Stimulated activated CD4-positive, alpha-beta T cell treated with anti-CD3 and anti-CD28 coated beads, Interleukin-4, amount 100 ng/mL, for 24 hours (primary cell): Measurements from ENCODE around the gene DCAF4.
"Not testable (repeated sequence)": the region's sequence is repeated elsewhere in the genome, so short reads cannot be mapped to it uniquely, and the experiment has no call there.

Experiments
- DNase-seq: peaks from one replicate; pipeline ENCODE4 v3.0.0-alpha.2; 2020

Gene DCAF4

GRCh38 chr14:72974661-72975060 is 48.4 kb downstream of the DCAF4 start:
- no peak for DNase-seq

GRCh38 chr14:72975770-72976169 is 49.5 kb downstream of the DCAF4 start:
- DNase-seq: no peak

GRCh38 chr14:72978856-72979255 is 52.6 kb downstream of the DCAF4 start:
- DNase-seq: no peak

GRCh38 chr14:72980863-72981262 is 54.6 kb downstream of the DCAF4 start:
- no peak for DNase-seq

GRCh38 chr14:72982146-72982708 is 56.0 kb downstream of the DCAF4 start:
- no peak for DNase-seq

GRCh38 chr14:72986214-72986613 is 60.0 kb downstream of the DCAF4 start:
- DNase-seq: no peak

- no peak for DNase-seq
Measured at GRCh38 chr14:72986857-72987256, 60.6 kb downstream of the DCAF4 start.

- DNase-seq: no peak
Measured at GRCh38 chr14:72990171-72990570, 63.9 kb downstream of the DCAF4 start.

- DNase-seq: no peak
Measured at GRCh38 chr14:72996916-72997315, 70.7 kb downstream of the DCAF4 start.

- no peak for DNase-seq
Measured at GRCh38 chr14:72998252-72998903, 72.1 kb downstream of the DCAF4 start.

- DNase-seq: no peak
Measured at GRCh38 chr14:72999316-72999715, 73.1 kb downstream of the DCAF4 start.

- no peak for DNase-seq
Measured at GRCh38 chr14:73000073-73000472, 73.8 kb downstream of the DCAF4 start.

GRCh38 chr14:73003681-73004080 is 77.4 kb downstream of the DCAF4 start:
- DNase-seq: no peak

- not testable (repeated sequence) for DNase-seq
Measured at GRCh38 chr14:73004641-73005040, 78.4 kb downstream of the DCAF4 start.

GRCh38 chr14:73007835-73008234 is 81.6 kb downstream of the DCAF4 start:
- DNase-seq: no peak

- DNase-seq: no peak
Measured at GRCh38 chr14:73008501-73008900, 82.2 kb downstream of the DCAF4 start.
